C1 segment of cervical spinal cord (tissue), 14 donors: Measurements from ENCODE around the gene TAS1R3.
"Not testable (repeated sequence)": the region's sequence is repeated elsewhere in the genome, so short reads cannot be mapped to it uniquely, and the experiment has no call there.

Source experiments
- DNase-seq, 14 donors: peaks; one replicate each; lab custom pipeline; 2025; lab: John Stamatoyannopoulos, UW

The TAS1R3 gene

DNA sequence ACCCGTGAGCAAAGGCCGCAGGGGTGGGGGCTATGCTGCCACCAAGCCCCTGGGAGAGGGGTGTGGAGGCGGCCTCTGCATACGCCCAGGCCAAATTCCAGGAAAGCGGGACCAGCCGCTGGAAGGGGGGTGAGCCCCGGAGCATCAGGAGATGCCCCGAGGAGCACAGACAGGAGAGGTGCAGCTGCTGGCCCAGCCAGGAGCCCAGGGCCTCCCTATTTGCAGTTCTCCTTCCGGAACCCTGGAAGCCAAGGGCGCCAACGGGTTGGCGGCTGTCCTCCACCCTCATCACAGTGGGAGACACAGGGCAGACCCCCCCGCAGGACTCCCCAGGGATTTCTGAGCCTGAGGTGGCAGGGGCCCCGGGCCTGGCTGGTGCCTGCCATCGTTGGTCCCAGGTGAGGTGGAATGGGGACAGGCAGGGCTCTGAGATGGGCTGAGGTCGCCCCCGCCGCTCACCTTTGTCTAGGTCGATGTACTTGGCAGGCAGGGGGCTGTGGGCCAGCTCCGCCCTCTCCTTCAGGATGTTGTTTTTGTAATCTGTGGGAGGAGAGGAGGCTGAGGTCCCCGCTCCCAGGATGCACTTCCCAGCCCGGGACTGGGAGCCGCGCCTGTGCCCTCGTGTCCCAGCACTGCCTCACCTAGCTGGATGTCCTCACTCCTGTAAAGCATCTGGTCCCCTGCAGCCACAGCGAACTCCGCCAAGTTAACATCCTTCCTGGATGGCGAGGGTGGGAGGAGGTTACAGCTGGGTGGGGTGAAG, 22.5 kb downstream of the TAS1R3 start:
- no peak for DNase-seq

GRCh38 chr1:1354271-1355247, 23.5 kb downstream of the TAS1R3 start:
- no peak for DNase-seq

GRCh38 chr1:1355416-1355815, 24.3 kb downstream of the TAS1R3 start:
- DNase-seq = peak in 1 of 14 donors; percentile 30

DNA sequence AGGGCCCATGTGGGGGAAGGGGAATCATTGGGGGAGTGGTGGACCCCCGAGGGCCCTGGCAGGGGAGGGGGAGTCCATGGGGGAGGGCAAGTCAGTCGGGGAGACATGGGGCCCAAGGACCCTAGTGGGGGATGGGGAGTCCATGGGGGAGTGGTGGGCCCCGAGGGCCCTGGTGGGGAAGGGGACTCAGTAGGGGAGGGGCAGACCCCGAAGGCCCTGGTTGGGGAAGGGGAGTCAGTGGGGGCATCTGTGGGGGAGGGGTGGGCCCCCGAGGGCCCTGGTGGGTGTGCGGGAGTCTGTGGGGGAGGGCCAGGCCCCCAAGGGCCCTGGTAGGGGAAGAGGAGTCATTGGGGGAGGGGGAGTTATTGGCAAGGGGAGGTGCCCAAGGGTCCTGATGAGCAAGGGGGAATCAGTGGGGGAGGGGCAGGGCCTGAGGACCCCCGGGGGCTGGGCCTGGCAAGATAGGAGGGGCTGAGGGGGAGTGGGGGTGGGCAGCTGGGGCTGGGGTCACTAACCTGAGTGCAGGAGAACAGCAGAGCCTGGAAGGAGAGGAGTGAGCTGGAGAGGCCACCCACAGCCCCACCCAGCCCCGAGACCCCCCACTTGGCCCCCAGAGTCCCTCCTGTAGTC, 25.2 kb downstream of the TAS1R3 start:
- DNase-seq = no peak

DNA sequence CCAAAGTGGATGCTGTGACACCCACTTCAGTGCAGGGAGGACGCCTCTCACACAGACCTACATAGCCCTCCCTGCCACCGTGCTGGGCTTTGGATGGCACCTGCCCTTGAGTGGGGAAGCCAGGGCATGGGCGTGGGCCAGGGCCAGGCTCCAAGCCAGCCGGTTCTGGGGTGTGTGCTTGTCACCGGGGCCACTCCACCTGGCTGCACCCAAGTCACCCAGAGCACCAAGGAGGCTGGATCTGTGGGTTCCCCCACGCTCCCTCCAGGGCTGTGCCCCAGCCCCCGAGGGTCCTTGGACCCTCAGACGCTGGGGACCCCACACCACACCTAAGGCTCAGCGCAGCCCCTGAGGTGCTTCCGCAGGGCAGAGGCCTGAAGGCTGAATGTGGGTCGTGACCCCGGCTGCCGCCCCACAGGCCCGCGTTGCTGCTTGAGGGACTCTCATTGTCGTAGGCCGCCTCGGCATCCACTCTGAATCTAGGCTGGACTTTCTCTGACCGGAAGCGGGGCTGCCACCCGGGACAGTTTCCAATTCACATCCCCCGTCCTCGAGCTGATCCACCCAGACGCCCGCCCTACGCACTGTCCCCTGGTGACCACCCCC, 25.8 kb downstream of the TAS1R3 start:
- no peak for DNase-seq

- peak in 1 of 14 donors; percentile 65 for DNase-seq
These were observed 26.9 kb downstream of the TAS1R3 start for GRCh38 chr1:1357871-1358432.

- peak in 7 of 14 donors; percentile 15 to 73 (median 31) for DNase-seq
These were observed 27.6 kb downstream of the TAS1R3 start, which contains the start of gene MXRA8 for GRCh38 chr1:1358433-1359271. TSS of gene MXRA8 (minus strand) at chr1:1358555. CDS start at chr1:1358504, 51 bp downstream.

DNA sequence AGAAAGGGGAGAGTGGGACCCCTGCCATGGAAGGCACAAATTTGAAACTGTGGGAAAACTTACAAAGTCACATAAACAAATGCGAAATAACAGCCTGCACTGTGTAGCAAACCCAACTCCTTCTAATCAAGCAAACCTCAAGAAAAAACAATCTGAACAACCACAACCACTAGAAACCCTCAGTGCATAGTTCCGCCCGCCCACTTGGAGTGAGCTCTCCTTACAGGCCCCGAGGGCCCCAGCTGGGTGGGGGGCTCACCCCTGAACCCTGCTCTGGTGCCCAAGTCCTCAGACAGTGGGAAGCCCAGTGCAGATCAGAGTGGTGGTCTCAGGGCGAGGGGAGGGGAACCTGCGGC, 28.2 kb downstream of the TAS1R3 start:
- no peak for DNase-seq

GRCh38 chr1:1359664-1360468, 28.8 kb downstream of the TAS1R3 start:
- no peak for DNase-seq

DNA sequence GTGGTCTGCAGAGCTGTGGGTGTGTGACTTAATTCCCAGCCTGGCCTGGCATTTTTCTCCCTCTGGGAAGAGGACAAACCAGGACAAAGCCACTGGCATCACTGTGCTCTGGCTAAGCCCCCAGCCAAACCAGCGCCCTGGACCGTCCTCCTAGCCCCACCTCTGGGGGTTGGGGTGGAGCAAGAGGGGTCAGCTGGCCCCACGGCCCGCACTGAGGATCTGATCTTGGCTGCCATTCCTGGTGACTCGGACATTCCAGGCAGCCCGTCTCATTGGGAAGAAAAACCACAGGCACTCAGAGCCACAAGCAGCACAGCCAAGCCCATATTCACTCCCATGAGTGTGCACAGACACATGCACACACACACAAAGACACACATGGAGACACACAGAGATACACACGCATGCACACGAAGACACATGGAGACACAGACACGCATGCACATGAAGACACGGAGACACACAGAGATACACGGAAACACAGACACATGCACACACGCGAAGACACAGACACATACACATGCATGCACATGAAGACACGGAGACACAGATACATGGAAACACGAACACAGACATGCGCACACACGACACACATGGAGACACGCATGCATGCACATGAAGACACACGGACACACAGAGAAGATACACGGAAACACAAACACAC, 29.6 kb downstream of the TAS1R3 start:
- peak in 3 of 14 donors; percentile 28 to 84 (median 32) for DNase-seq

- DNase-seq = no peak
These were observed 30.3 kb downstream of the TAS1R3 start for GRCh38 chr1:1361233-1361981.

GRCh38 chr1:1361982-1362423, 30.9 kb downstream of the TAS1R3 start:
- DNase-seq = no peak

DNA sequence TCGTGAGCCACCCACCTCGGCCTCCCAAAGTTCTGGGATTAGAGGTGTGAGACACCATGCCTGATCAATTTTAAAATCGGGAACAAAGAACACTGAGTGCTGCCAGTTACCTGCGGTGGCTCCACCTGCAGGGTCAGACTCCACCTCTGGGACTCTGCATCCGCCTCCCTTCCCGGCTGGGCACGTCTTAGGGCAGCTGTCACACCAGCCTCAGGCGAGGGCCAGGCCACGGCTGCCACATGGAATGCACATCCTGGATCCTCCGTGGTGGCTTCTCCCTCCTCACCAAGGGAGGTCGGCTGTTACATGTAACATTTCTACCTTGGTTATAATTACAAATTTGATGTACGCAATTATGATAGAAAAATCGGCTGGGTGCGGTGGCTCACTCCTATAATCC, 33.2 kb downstream of the TAS1R3 start:
- no peak for DNase-seq

DNA sequence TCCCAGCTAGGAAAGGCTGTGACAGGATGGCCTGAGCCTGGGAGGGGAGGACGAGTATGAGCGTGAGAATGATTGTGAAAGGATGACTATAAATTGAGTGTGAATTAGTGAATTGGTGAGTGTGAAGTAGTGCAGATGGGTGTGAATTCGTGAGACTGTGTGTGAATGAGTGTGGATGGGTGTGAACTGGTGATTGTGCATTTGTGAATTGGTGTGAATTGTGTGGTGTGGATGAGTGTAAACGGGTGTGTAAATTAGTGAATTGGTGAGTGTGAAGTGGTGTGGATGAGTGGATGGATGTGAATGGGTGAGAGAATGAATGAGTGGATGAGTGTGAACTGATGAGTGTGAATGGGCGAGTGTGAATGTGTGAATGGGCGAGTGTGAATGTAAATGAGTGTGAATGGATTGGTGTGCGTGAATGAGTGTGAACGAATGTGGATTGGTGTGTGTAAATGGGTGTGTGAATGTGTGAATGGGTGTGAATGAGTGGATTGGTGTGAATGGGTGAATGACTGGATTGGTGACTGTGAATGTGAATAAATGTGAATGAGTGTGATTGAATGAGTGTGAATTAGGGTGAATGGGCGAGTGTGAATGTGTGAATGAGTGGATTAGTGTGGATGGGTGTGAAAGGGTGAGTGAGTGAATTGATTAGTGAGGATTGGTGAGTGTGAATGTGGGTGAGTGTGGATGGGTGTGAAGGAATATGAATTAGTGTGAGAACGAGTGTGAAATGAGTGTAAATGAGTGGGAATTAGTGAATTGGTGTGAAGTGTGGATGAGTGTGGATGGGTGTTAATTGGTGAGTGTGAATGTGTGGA, 35.0 kb downstream of the TAS1R3 start:
- no peak for DNase-seq

GRCh38 chr1:1366699-1367066, 35.6 kb downstream of the TAS1R3 start:
- DNase-seq = no peak

DNA sequence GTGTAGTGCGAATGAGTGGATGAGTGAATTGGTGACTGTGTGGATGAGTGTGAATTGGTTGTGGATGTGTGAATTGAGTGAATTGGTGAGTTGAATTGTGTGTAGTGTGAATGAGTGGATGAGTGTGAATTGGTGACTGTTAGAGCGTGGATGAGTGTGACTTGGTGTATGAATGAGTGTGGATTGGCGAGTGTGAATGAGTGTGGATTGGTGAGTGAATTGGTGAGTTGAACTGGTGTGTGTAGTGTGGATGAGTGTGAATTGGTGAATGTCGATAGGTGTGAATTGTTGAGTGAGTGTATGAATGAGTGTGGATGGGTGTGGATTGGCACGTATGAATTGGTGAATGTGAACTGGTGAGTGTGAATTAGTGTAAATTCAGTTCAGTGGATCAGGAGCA, 36.2 kb downstream of the TAS1R3 start:
- no peak for DNase-seq

DNA sequence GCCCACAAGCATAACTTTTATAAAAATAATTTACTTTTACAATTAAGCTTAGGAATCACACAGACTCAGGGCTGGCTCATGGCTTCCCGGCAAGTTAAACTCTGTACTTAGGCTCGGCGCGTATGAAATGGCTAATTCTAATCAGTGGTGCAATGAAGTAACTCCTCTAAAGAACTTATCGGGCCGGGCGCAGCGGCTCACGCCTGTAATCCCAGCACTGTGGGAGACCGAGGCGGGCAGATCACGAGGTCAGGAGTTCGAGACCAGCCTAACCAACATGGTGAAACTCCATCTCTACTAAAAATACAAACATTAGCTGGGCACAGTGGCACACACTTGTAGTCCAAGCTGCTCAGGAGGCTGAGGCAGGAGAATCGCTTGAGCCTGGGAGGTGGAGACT, 39.0 kb downstream of the TAS1R3 start:
- not testable (repeated sequence) for DNase-seq
